Mammary epithelial cell (primary cell): Measurements from ENCODE around the gene POLR3E.

ENCODE experiments used
- CTCF ChIP-seq, 2 donors: IDR thresholded peaks in 1 of 2; conservative IDR thresholded peaks in 1 of 2; 2 replicates each; pipeline ENCODE4 v1.5.1; 2011 to 2012; ENCODE audit warnings: inconsistent platforms in 2 of 2, low read length in 2 of 2, mild to moderate bottlenecking in 2 of 2, control low read depth in 1 of 2, low read depth in 1 of 2; ENCODE audit not compliant: insufficient read depth in 1 of 2; ENCODE audit errors: extremely low read depth in 1 of 2
- EZH2 ChIP-seq: IDR thresholded peaks from 2 replicates; pipeline ENCODE4 v1.6.1; 2012; ENCODE audit warnings: low read length, inconsistent platforms, borderline replicate concordance

GRCh38 chr16:22323173-22323958 lies 26.2 kb downstream of the POLR3E start:
- TF ChIP-seq CTCF (conservative IDR thresholded peaks at IDR 0.05 in 1 of 2, IDR thresholded peaks at IDR 0.05 in 1 of 2; ENCODE audit: extremely low read depth in 1 of 2, insufficient read depth in 1 of 2, low read depth in 1 of 2, low read length in 2 of 2) (no peak), EZH2 (no peak)
